ENCODE measurements around the gene CLGN. TPM values are rescaled to one million over a fixed set of nuclear protein-coding genes. Genes with fewer than 3 reads are reported as not detected.

Gene CLGN
- total and polyA plus RNA-seq, 2 of the 13 experiments (the other 11 are each of a cell fraction or from before 2014, with no cell fraction given), result 7.2 to 17.0 TPM

DNA sequence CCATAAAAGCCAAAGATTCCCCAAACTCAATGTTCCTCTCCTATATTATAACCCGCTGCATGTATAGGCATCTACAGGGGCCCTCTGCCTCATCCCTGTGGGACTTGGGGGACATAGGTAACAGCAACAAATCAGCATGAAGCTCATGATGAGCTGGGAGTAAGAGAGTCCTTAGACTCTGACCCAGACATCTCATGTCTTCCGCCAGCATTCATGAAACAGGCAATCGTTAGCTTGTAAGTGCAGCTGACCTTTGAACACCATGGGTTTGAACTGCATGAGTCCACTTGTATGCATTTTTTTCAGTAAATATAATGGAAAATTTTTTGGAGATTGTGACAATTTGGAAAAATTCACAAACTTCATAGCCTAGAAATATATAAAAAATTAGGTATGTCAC lies 64.4 kb downstream of the CLGN start (continued):
- TF ChIP-seq ZNF143 (CRISPR knock-in tag; IDR thresholded peaks at IDR 0.05) (no peak), CREM (IDR thresholded peaks at IDR 0.05) (0 out of 2 replicates have a peak, but pooled peaks have one; percentile 11), CREM (CRISPR knock-in tag; IDR thresholded peaks at IDR 0.05) (no peak), SNRNP70 (IDR thresholded peaks at IDR 0.05; ENCODE audit: low read depth, low read length) (no peak), BCL6 (CRISPR knock-in tag; IDR thresholded peaks at IDR 0.05) (0 out of 2 replicates have a peak, but pooled peaks have one; percentile 9), ZNF251 (CRISPR knock-in tag; IDR thresholded peaks at IDR 0.05) (no peak), RBAK (CRISPR knock-in tag; IDR thresholded peaks at IDR 0.05) (no peak), ZKSCAN1 (IDR thresholded peaks at IDR 0.05; ENCODE audit: low read length) (no peak), RORA (CRISPR knock-in tag; IDR thresholded peaks at IDR 0.05) (no peak), SSRP1 (CRISPR knock-in tag; IDR thresholded peaks at IDR 0.05) (no peak), CEBPG (CRISPR knock-in tag; IDR thresholded peaks at IDR 0.05) (peak; percentile 30; the same call in 1 of the 2 replicates), ZBTB7A (CRISPR knock-in tag; IDR thresholded peaks at IDR 0.05) (no peak), MBD4 (IDR thresholded peaks at IDR 0.05; ENCODE audit: borderline replicate concordance, low read length) (no peak), RFXAP (CRISPR knock-in tag; IDR thresholded peaks at IDR 0.05; ENCODE audit: borderline replicate concordance) (0 out of 2 replicates have a peak, but pooled peaks have one; percentile 44), NAIF1 (CRISPR knock-in tag; IDR thresholded peaks at IDR 0.05; ENCODE audit: borderline replicate concordance) (no peak), ZNF775 (CRISPR knock-in tag; IDR thresholded peaks at IDR 0.05; ENCODE audit: borderline replicate concordance) (no peak), ZNF513 (CRISPR knock-in tag; conservative IDR thresholded peaks at IDR 0.05) (no peak), RELA (CRISPR knock-in tag; IDR thresholded peaks at IDR 0.05) (no peak), CENPX (CRISPR knock-in tag; IDR thresholded peaks at IDR 0.05) (no peak), PAX8 (CRISPR knock-in tag; IDR thresholded peaks at IDR 0.05; ENCODE audit: borderline replicate concordance) (no peak), CBX5 (CRISPR knock-in tag; IDR thresholded peaks at IDR 0.05; ENCODE audit: borderline replicate concordance) (peak; percentile 27; the same call in 1 of the 2 replicates), GTF2F1 (IDR thresholded peaks at IDR 0.05; ENCODE audit: low read length) (no peak), ZNF138 (CRISPR knock-in tag; IDR thresholded peaks at IDR 0.05; ENCODE audit: low read depth) (no peak), ZBTB8A (CRISPR knock-in tag; IDR thresholded peaks at IDR 0.05; ENCODE audit: borderline replicate concordance, low read depth) (no peak), MED1 (CRISPR knock-in tag; IDR thresholded peaks at IDR 0.05) (peak; percentile 57; the same call in 1 of the 2 replicates)
- TF ChIP-seq, protein P1, sequence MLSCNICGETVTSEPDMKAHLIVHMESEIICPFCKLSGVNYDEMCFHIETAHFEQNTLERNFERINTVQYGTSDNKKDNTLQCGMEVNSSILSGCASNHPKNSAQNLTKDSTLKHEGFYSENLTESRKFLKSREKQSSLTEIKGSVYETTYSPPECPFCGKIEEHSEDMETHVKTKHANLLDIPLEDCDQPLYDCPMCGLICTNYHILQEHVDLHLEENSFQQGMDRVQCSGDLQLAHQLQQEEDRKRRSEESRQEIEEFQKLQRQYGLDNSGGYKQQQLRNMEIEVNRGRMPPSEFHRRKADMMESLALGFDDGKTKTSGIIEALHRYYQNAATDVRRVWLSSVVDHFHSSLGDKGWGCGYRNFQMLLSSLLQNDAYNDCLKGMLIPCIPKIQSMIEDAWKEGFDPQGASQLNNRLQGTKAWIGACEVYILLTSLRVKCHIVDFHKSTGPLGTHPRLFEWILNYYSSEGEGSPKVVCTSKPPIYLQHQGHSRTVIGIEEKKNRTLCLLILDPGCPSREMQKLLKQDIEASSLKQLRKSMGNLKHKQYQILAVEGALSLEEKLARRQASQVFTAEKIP (CRISPR knock-in tag; IDR thresholded peaks at IDR 0.05; ENCODE audit: borderline replicate concordance), result no peak
- TF ChIP-seq, protein P2, sequence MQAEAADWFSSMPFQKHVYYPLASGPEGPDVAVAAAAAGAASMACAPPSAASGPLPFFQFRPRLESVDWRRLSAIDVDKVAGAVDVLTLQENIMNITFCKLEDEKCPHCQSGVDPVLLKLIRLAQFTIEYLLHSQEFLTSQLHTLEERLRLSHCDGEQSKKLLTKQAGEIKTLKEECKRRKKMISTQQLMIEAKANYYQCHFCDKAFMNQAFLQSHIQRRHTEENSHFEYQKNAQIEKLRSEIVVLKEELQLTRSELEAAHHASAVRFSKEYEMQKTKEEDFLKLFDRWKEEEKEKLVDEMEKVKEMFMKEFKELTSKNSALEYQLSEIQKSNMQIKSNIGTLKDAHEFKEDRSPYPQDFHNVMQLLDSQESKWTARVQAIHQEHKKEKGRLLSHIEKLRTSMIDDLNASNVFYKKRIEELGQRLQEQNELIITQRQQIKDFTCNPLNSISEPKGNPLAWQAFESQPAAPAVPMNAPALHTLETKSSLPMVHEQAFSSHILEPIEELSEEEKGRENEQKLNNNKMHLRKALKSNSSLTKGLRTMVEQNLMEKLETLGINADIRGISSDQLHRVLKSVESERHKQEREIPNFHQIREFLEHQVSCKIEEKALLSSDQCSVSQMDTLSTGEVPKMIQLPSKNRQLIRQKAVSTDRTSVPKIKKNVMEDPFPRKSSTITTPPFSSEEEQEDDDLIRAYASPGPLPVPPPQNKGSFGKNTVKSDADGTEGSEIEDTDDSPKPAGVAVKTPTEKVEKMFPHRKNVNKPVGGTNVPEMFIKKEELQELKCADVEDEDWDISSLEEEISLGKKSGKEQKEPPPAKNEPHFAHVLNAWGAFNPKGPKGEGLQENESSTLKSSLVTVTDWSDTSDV (CRISPR knock-in tag; IDR thresholded peaks at IDR 0.05), result no peak
